Muscle of back (tissue), 11 donors: Measurements from ENCODE around the gene TEX35. TPM values are rescaled to one million over a fixed set of nuclear protein-coding genes. Genes with fewer than 3 reads are reported as not detected.
"Not testable (repeated sequence)": the region's sequence is repeated elsewhere in the genome, so short reads cannot be mapped to it uniquely, and the experiment has no call there.

Source experiments
- DNase-seq, 3 donors: peaks; one replicate each; pipeline versions ENCODE4 v3.0.0 to v3.0.0-alpha.2; 2013
- polyA plus RNA-seq, 10 donors: library from polyadenylated mRNA; unstranded; fragments of 120-200 nt; gene quantifications; one replicate each; pipeline ENCODE4 v1.2.1, GENCODE V29; 2013; ENCODE audit not compliant: insufficient read length in 10 of 10

The TEX35 gene
- polyA plus RNA-seq, 10 donors: 0.15 to 0.34 (median 0.24) TPM; not detected in 6

DNA sequence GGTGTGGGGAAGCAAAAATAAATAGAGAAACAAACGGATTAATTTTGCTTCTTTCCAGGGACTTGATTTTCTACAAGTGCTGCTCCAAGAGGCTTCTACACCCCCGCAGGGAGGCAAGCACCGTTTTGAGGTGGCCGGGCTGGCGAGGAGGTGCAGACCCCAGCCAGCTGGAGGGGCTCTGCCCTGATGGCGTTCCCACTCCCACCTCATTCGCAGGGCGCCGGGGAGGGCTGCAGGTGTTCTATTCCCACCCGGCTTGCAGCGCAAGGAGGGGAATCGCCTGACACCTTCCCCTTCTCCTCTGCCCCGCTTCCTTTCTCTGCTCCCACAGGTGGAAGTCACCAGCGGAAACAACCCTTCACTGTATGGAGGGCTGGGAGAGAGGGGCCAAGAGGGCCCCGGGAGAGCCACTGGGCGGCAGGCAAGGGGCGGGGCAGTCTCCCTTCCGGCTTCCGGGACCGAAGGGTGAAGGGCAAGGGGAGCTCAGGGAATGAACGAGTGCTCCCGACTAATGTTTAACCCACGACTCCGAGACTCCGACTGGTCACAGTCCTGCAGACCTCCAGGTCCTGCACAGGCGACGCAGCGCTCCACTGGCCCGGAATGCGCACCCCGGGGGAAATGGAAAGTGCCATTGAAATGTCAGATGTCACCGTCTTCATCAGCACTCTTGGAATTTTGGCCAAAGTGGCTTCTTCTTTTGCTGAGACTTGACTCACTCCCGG is 29.1 kb downstream of the TEX35 start:
- DNase-seq: no peak

DNA sequence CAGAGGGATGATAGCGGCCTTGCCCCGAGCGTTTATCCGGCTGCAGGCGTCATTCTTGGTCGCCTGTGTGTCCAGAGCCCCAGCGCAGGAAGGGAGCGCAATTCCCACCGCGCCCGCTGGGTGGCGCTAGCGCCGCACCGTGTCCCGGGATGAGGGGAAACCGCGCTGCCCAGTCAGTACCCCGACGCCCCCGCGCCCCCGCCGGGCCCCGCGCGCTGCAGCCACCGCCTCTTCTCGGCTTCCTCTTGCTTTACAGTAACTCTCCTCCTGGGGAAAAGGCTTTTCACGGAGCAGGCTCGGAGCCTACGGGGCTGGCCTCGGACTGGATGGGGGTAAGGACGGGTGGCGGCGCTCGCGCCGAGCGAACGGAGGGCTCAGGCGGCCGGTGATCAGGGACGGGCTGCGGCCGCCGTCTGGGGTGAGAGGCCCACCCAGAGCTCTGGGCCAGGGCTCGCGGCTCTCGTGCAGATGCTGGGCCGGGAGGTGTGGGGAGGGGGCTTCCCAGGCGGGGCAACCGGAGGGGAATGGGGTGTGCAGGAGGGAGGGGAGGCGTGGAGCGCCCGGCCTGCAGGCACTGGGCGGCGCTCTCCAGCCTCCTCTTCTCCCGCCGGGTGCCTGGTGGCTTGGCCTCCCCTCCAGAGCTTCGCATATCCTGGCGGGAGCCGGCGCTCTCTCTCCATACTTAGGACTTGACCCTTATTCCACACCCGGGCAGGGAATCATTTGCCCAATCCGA is 29.8 kb downstream of the TEX35 start:
- DNase-seq: peak; percentile 90 to 96 (median 95)

DNA sequence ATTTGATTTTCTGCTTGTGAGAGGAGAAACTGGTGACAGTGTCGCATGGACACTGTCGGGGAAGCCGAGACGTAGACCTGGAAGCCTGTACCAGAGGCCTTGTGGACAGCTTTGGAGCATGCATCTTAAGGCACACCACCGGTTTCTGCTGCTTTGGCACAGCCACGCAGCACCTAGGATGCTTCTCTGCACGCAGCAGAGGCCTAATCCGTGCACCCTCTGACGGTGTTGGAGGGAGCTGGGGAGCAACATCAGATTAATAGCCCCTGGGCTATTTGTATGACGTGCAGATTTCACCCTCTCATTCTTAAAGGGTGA is 30.3 kb downstream of the TEX35 start:
- DNase-seq: no peak

DNA sequence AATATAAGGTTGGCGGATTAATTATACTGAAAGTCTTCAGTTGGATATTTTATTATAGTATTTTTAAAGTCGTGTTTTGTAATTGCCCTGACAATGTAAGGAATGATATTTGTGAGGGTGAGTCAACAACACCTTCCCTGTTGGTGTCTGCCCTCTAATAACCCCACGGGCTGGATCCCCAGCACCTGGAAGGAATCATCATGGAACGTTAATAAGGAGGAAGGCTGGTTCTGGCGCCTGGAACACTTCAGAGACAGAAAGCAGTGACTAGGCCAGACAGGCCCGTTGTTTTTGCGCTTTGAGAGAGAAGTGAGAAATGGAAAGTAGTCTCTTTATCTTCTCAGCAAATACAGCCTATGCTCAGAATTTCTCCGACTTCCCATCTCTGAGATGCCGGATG is 31.6 kb downstream of the TEX35 start:
- no peak for DNase-seq

DNA sequence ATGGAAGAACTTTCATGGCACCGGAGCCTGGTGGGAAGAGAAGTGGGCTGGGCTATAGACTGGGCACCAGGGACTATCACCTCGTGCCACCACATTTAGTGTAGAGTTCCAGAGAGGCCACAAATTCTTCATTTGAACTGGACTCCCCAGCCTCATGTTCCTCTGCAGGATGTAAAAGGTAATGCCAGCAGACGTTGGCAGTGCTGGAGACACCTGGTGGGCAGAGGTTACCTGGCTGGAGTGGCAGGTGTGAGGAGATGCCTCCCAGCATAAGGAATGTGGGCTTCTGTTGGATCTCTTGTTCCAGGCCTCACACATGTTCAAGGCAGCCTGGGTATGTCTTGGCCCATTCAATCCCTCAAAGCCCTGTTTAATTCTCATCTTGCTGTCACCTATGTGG is 35.2 kb downstream of the TEX35 start:
- DNase-seq: no peak

DNA sequence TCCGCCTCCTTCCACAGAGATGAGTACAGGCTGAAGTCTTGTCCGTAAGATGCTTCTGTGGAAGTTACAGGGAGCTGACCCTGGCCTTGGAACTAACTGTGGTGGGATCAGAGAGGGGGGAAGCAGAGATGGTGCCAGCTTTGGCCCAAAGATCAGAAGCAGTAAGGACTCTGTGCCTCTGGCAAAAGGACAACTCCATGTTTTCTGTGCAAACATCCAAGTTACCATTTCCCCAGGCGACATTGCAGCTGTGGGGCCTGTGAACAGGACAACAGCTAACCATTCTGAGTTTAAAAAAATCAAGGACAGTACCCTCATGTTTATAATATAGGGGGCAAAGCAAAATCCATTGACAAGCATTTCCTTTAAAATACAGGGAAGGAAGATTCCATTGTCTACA is 38.4 kb downstream of the TEX35 start:
- no peak for DNase-seq

DNA sequence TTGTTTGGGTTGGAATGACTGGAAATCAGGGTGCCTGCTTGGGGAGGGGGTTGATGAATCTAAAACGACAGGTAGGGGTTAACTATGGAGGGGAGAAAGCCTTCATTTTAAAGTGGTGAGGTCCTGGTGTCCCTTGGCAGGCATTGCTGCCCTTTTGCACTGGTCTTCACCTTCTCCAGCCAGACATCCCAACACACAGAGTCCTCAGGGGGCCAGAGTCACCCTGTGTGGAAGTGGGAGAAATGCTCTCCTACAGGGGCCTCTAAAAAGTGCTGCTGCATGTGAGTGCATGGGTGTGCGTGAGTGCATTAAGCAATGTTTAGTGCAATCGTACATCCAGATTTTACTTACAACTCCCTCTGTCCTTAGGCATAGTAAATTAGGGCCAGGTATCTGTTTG is 39.0 kb downstream of the TEX35 start:
- no peak for DNase-seq

DNA sequence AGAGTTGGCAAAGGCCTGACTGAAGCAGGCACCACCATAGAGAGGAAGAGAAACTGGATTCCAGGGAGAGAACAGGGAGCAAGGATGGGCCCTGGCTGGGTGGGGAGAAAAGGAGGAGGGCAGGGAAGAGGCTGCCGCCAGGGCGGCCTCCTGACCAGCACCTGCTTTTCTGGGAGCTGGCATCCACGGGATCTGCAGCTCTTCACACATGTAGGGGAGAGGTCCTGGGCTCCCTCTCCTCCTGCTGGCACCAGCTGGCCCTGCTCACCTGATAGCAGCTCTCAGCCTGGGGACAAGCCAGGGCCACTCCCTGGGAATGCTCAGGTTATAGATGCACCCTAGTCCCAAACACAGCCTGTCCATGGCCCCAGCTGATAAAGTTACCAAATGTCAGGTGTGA is 39.9 kb downstream of the TEX35 start:
- no peak for DNase-seq

DNA sequence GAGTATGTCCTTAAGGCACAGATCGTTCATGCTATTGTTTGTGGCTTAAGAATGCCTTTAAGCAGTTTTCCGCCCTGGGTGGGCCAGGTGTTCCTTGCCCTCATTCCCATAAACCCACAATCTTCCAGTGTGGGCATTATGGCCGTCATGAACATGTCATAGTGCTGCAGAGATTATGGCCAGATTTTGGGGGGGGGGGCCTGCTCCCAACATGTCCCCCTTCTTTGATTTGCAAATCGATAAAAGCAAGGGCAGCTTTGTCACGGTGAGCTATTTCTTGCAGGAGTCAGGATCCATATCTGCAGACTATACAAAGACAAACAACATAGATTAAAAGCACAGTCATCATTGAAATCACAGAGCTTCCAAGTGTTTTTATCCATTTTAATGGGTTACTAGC is 41.4 kb downstream of the TEX35 start:
- not testable (repeated sequence) for DNase-seq

DNA sequence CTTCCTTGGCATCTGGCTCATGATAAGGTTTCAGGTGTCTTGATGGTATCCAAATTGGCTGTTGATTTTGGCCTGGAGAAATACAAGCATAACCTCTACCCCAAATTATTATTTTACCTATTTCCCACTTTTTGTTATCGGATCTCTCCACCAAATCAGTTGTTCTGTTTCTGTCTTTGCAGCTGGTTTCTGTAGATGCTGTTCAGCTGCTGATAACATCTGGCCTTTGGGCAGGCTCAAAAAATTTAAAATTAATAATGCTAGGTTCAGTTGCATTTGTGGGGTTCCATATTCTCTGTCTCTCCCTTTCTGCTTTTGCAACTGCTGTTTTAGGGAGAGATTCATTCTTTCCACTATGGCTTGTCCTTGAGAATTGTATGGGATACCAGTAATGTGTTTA is 42.7 kb downstream of the TEX35 start:
- DNase-seq: not testable (repeated sequence)

DNA sequence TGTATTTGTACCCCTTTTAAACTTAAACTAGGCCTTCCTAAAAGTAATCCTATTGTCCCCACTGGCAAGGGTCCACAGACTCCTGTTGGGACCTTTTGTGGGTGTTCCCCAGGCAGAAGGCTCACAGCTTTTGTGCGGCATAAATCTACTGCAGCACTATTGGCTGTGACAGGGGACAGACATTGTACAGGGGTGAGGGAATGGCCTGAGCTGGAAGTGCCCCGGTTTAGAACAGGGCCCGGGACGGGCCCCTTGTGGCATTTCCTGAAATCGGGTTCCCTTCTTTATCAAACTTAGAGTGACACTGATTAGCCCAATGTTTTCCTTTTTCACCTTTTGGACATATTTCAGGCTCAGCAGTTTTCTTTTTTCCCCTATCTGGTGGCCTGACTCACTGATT is 45.9 kb downstream of the TEX35 start:
- DNase-seq: not testable (repeated sequence)

DNA sequence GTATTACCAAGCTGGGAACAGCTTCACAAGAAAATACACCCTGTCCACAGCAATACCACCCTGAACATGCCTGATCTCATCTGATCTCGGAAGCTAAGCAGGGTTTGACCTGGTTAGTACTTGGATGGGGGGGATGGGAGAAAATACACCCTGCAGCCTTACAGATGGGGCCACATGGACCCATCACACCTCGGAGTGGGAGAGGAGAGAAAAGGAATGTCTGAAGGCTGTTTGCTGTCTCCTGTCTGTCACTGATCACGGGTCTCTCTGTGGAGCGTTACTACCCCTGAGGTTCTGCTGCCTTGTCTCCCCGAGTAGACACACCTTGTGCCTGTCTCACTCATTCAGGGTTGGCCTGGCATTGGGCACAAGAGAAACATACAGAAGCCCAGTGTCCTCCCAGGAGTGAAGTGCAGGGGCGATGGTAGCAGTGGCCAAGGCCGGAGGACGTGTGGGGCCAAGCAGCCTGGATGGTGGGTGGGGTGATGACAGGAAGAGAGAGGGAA is 48.0 kb downstream of the TEX35 start:
- no peak for DNase-seq

DNA sequence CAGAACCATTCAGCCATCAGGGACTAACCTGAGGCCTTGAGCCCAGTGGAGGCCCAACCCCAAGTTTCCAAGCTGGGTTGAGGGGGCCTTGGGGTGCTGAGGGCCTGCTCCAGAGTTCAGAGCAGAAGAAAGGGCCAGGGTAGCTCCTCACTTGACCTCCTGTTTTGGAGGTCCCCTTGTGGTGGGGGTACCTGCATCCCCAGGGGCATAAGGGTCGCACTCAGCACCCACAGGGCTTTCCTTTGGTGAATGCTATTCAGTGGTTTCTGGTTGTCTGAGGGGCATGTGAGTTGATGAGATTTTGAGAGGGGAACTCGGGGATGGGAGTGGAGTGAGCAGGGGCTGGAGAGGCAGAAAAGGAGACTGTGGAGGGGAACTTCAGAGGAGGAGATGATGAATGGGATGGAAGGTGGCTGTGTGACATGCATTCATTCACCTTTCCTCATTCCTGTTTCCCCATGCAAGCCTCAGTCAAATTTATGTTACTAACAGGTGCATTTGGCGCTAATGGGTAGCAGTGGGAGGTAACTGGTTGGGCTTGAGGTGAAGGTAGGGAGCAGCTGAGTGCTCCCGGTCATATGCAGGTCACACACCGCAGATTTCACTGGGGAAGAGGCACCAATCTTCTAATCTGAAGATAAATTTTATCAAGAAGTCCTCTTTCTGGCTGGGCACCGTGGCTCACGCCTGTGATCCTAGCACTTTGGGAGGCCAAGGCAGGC is 50.4 kb downstream of the TEX35 start:
- DNase-seq: no peak

DNA sequence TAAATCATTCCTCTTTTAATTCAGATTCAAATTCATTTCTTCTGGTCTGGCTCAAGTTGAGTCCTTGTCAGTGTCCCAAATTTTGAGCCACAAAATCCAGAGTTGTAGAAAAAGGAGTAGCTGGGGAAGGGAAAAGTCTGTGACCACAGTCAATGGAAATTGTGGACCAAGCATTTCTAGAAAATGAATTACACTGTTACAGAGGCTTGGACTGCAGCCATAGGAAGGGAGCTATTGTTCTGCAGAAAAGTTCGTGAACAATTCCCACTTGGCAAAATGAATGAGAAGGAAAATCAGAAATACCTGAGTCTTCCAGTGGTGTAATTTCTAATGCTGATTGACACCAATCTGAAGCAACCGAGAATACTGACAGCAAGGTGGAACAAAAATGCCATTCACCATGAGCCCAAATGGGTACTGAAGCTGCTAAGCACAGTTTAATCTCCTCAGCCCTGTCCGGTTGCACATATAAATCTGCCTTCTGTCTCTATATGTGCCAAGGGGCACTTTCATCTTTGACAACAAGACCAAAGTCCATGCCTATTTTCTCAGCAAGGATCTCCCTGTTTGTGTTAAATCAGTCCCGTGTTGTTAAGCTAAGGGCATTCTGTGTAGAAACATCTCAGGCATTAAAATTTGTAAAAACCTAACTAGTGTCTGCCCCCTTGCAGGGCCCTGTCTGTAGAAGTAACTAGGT is 51.3 kb downstream of the TEX35 start:
- DNase-seq: peak in 1 of 3 donors; percentile 61

DNA sequence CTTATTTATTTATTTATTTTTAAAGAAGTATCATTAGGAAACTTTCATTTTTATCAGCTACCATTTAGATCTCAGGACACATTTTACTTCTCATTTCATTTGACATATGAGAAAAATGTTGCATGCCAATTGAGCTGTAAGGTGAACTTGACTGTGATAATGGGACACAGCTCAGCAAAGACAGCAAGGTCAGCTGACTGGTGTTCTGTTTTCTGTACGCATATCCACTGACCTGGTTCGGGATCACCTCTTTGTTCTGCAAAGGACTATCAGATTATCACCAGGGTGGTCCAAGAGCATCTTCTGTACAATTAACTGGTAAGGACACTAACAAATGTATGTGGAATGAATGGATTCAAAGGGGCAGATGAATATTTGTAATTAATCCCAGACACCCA is 51.9 kb downstream of the TEX35 start:
- no peak for DNase-seq

DNA sequence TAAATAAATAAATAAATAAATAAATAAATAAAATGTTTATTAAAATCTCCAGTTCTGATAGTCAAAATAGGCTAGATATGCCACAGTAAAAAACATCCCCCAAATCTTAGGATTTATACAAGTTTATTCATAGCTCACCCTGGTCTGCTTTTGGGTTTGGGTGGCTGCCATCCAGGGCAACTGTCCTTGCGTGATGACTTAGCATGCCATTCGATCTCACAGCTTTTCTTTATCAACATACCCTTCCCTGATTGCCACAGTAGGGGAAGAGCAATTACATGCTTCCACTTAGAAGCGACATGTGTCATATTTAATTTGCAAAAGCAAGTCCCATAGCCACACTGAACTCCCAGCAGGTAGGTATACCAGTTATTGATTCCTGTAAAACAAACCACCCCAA is 52.7 kb downstream of the TEX35 start:
- no peak for DNase-seq

DNA sequence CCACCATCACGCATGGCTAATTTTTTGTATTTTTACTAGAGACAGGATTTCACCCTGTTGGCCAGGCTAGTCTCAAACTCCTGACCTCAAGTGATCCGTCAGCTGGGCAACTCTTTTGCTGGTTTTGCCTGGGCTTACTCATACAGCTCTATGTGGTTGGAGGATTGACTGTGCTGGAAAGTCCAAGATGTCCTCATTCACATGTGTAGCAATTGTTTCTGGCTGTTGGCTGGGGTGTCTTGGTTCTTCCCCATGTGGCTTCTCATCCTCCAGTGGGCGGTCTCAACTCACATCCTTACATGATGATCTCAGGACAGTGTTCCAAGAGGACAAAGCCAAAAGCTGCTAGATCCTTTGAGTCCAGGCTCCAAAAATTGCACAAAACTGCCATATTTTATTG is 53.3 kb downstream of the TEX35 start:
- DNase-seq: no peak

DNA sequence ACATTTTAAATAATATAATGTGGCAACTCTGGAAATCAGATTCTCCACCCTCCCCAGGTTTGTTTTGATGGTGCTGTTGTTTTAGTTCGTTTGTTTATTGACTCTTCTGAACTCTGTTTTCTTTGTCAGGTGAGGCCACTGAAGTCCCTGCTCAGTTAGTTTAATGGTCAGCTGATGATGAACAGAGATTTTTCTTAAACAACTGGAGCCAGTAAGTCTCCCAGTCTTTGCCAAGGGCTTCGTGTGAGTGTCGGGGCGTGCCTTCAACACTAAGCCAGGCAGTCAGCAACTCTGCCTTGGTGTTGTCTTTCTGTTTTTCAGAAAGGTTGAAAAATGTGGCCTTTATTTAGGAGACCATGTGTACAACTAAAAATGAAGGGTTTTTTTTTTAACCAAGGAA is 58.9 kb downstream of the TEX35 start:
- no peak for DNase-seq
